Chondrocyte (in vitro differentiated cells): Measurements from ENCODE around the gene ZNF423. TPM values are rescaled to one million over a fixed set of nuclear protein-coding genes. Genes with fewer than 3 reads are reported as not detected.

Experiments used
- DNase-seq: peaks from one replicate; pipeline ENCODE4 v3.0.0; 2021; ENCODE audit warnings: mixed read lengths, low spot score
- H3K27ac Mint-ChIP-seq: one replicate; pipeline ENCODE4 v1.8.0; 2021; ENCODE audit warnings: mild to moderate bottlenecking, moderate library complexity, mixed read lengths; ENCODE audit not compliant: unreplicated experiment
- H3K27me3 Mint-ChIP-seq: 2 replicates; pipeline ENCODE4 v1.8.0; 2021; ENCODE audit warnings: low read depth, mixed read lengths
- H3K36me3 Mint-ChIP-seq: 2 replicates; pipeline ENCODE4 v1.8.0; 2021; ENCODE audit warnings: low read depth, mixed read lengths
- H3K4me1 Mint-ChIP-seq: 2 replicates; pipeline ENCODE4 v1.8.0; 2021; ENCODE audit warnings: low read depth, mild to moderate bottlenecking, mixed read lengths
- H3K4me3 Mint-ChIP-seq: one replicate; pipeline ENCODE4 v1.8.0; 2021; ENCODE audit warnings: mild to moderate bottlenecking, moderate library complexity, mixed read lengths; ENCODE audit not compliant: unreplicated experiment
- H3K9me3 Mint-ChIP-seq: 2 replicates; pipeline ENCODE4 v1.8.0; 2021; ENCODE audit warnings: low read depth, mixed read lengths
- CTCF ChIP-seq: fragments of 200-600 bp; sonication (generic); IDR thresholded peaks from 2 replicates; pipeline ENCODE4 v1.5.0; 2021; ENCODE audit warnings: antibody characterized with exemption, mild to moderate bottlenecking, moderate library complexity
- total RNA-seq: library from RNA; stranded (reverse); gene quantifications from 3 replicates; pipeline ENCODE4 v1.2.1, GENCODE V29; 2021

ZNF423 gene
- total RNA-seq, 1 donor from 2014 or later, result 4.7 TPM

- peaks cover 5% of the 10 kb centered on the region for H3K27me3 Mint-ChIP-seq
- no peaks in the 10 kb centered on the region for H3K36me3 Mint-ChIP-seq
- DNase-seq, result no peak
- peaks cover 26% of the 10 kb centered on the region for H3K4me1 Mint-ChIP-seq
- TF ChIP-seq CTCF, result peak; percentile 32
- no peak overlapping the region for H3K27ac Mint-ChIP-seq
- H3K9me3 Mint-ChIP-seq, result no peaks in the 10 kb centered on the region
- H3K4me3 Mint-ChIP-seq, result no peak overlapping the region
Measured at GRCh38 chr16:49750341-49751000, 105.4 kb downstream of the ZNF423 start.

- peaks cover 6% of the 10 kb centered on the region for H3K27me3 Mint-ChIP-seq
- peaks cover 19% of the 10 kb centered on the region for H3K4me1 Mint-ChIP-seq
- H3K9me3 Mint-ChIP-seq, result no peaks in the 10 kb centered on the region
- H3K36me3 Mint-ChIP-seq, result no peaks in the 10 kb centered on the region
- no peak for DNase-seq
- H3K4me3 Mint-ChIP-seq, result no peak overlapping the region
- H3K27ac Mint-ChIP-seq, result no peak overlapping the region
- TF ChIP-seq CTCF, result no peak
Measured at GRCh38 chr16:49749816-49750215, 106.1 kb downstream of the ZNF423 start.

- Mint-ChIP-seq H3K36me3 (no peaks in the 10 kb centered on the region), H3K4me3 (no peak overlapping the region), H3K27ac (peak overlapping the region; percentile 27)
Measured at GRCh38 chr16:49748322-49748721, 107.6 kb downstream of the ZNF423 start.

GRCh38 chr16:49747654-49748053 is 108.3 kb downstream of the ZNF423 start:
- TF ChIP-seq CTCF, result no peak
- Mint-ChIP-seq H3K4me1 (peaks cover 14% of the 10 kb centered on the region), H3K9me3 (no peaks in the 10 kb centered on the region), H3K36me3 (no peaks in the 10 kb centered on the region), H3K27ac (no peak overlapping the region), H3K4me3 (no peak overlapping the region), H3K27me3 (peaks cover 6% of the 10 kb centered on the region)
- no peak for DNase-seq

More at GRCh38 chr16:49748322-49748721, 107.6 kb downstream of the ZNF423 start:
- TF ChIP-seq CTCF, result no peak
- H3K27me3 Mint-ChIP-seq, result peaks cover 6% of the 10 kb centered on the region
- no peaks in the 10 kb centered on the region for H3K9me3 Mint-ChIP-seq
- H3K4me1 Mint-ChIP-seq, result peaks cover 14% of the 10 kb centered on the region
- DNase-seq, result no peak

- no peak for TF ChIP-seq CTCF
- no peak for DNase-seq
- H3K36me3 Mint-ChIP-seq, result no peaks in the 10 kb centered on the region
- peaks cover 14% of the 10 kb centered on the region for H3K4me1 Mint-ChIP-seq
- H3K27me3 Mint-ChIP-seq, result peaks cover 9% of the 10 kb centered on the region
- no peak overlapping the region for H3K4me3 Mint-ChIP-seq
- no peak overlapping the region for H3K27ac Mint-ChIP-seq
- no peaks in the 10 kb centered on the region for H3K9me3 Mint-ChIP-seq
Measured at GRCh38 chr16:49746545-49746944, 109.4 kb downstream of the ZNF423 start.
